HG03354 (cell line): Measurements from ENCODE around the gene NDUFV1.
A peak's percentile ranks its signal among the peaks of the same experiment; 100 is the strongest.
"Not testable (repeated sequence)": the region's sequence is repeated elsewhere in the genome, so short reads cannot be mapped to it uniquely, and the experiment has no call there.

Source experiments
- ATAC-seq: cut with Tn5 transposase; IDR thresholded peaks from one replicate; pipeline ENCODE4 v1.9.1; 2021; ENCODE audit warnings: mild to moderate bottlenecking; ENCODE audit not compliant: unreplicated experiment, poor library complexity, severe bottlenecking

The NDUFV1 gene

DNA sequence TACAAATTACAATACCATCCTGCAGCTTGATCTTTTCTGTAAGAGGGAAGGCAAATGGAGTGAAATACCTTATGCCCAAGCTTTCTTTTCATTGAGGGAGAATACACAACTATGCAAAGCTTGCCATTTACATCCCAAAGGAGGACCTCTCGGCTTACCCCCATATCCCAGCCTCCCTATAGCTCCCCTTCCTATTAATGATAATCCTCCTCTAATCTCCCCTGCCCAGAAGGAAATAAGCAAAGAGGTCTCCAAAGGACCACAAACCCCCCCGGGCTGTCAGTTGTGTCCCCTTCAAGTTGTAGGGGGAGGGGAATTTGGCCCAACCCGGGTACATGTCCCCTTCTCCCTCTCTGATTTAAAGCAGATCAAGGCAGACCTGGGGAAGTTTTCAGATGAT lies 15.2 kb downstream of the NDUFV1 start:
- ATAC-seq = not testable (repeated sequence)

- not testable (repeated sequence) for ATAC-seq
These were observed 16.2 kb downstream of the NDUFV1 start for GRCh38 chr11:67622905-67623304.

- not testable (repeated sequence) for ATAC-seq
These were observed 17.1 kb downstream of the NDUFV1 start for GRCh38 chr11:67623795-67624194.

- not testable (repeated sequence) for ATAC-seq
These were observed 19.5 kb downstream of the NDUFV1 start for GRCh38 chr11:67626131-67626833.

- ATAC-seq = no peak
These were observed 20.2 kb downstream of the NDUFV1 start for GRCh38 chr11:67626970-67627369.

DNA sequence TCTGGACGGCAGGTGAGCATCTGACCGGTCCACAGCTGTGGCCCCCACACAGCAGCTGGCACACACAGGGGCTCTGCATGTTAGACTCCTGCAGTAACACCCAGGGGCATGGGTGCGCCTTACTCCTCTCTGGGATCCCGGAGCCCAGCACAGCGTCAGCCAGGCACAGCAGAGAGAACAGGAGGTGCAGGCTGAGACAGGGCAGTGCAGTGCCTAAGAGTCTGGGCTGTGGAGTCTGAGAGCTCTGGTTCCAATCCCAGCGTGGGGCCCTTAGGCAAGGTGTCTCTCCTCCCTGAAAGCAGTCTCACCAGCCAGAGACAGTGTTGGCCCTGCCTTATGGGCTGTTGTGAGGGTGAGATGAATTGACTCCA lies 20.7 kb downstream of the NDUFV1 start:
- no peak for ATAC-seq

- ATAC-seq = no peak
These were observed 21.3 kb downstream of the NDUFV1 start for GRCh38 chr11:67627812-67628624.

GRCh38 chr11:67628710-67629385 lies 22.1 kb downstream of the NDUFV1 start:
- ATAC-seq = no peak

DNA sequence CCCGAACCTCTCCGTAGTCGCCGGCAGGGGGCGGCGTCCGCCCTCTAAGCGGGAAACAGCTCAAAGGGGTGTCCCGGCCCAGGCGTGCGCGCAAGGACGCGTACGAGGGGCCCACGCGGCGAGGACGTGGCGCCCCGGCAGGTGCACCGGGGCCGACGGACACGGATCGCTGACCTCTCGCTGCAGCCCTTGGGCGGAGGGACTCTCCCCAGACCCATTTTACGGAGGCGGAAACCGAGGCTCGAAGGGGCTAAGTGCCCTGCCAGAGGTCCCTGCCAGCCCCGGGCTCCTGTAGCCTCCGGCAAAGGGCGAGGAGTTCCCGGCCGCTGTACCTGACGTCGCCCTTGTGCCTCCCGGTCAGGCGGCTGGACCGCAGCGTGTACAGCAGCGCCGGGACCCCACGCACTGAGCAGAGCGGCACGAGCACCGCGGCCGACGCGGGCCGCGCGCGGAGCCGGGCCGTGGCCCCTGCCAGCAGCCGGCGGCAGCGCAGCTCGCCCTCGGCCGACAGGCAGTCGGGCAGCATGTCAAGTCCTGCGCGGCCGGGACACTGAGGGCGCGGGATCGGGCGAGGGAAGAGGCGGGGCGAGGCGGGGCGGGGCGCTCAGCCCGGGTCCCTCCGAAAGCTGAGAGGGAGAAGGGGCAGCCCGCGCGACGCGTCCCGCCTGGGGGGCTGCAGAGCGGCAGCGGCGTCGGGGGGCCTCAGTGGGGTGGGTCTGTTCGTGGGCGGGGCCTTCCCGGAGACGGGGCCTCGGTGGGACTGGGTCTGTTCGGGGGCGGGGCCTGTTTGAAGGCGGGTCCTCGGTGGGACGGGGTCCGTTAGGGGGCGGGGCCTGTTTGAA lies 22.9 kb downstream of the NDUFV1 start, which contains the start of gene NUDT8:
Gene NUDT8, minus strand, starts transcription at position 552 of the 842 bp plus-strand sequence. Its CDS starts 26 bp downstream, at position 526.
- ATAC-seq = peak; percentile 54

DNA sequence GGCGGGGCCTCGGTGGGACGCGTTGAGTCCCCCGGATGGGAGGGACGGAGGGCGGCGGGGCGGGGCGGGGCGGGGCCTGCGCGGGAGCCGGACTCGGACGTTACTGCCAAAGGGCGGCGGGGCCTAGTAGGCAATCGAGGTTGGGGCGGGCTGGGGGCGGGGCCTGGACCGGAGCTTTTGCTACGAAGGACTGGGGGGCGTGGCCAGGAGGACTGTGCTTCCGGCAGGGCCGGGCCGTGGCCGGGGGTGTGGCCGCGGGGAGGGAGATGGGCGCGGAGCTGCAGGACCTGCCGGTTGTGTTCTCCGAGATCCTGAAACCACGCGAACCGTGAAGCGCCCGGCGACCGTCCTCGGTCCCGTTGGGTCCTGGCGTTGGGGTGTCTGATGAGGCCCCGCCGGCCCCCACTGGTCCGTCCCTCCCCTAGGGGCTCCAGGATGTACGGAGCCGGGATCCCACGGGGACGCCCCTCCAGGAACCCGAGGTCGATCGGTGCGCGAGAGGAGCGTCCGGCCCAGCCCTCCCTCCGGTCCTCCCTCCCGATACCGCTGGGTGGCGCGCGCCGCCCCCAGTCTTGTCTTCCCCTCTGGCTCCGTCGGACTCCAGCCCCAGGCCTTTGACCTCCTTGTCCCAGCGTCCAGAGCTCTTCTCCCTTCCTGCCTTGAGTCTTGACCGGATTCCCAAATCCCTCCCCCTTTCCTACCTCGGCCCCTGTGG lies 23.6 kb downstream of the NDUFV1 start:
- peak; percentile 71 for ATAC-seq

DNA sequence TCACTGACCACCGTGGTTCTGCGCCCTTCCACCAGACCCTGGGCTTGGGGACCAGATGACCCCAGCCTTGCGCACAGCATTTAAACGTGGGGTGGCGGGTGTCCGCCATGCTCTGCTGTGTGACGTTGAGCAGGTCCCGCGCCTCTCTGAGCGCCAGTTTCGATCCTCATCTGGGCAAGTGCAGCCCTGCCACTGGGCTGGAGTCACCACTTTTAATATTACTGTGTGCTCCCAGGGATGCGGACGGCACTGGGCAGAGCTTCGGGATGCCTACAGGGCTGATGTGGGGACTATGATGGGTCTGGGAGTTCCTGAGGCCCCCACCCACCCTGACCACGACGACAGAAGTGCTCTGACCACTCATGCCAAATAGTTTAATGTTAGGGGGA lies 24.2 kb downstream of the NDUFV1 start:
- ATAC-seq = no peak

DNA sequence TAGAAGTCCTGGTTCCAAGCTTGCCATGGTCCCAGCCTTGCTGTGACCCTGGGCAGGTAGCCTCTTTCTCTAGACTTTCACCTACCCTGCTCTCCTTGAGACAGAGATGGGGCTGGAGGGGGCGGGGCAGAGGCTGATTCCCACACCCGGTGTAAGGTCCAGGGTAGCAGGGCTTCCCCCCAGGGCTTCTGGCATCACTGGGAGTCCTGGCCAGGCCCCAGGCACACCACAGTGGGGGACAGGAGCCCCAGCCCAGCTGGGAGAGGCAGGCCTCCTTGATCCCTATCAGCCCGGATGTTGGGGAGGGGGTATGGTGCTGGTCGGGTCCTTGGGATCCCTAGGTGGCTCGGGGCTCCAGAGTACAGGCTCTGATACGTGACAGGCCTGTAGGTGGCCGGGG lies 24.7 kb downstream of the NDUFV1 start:
- ATAC-seq = no peak

- no peak for ATAC-seq
These were observed 25.1 kb downstream of the NDUFV1 start for GRCh38 chr11:67631853-67632174.

DNA sequence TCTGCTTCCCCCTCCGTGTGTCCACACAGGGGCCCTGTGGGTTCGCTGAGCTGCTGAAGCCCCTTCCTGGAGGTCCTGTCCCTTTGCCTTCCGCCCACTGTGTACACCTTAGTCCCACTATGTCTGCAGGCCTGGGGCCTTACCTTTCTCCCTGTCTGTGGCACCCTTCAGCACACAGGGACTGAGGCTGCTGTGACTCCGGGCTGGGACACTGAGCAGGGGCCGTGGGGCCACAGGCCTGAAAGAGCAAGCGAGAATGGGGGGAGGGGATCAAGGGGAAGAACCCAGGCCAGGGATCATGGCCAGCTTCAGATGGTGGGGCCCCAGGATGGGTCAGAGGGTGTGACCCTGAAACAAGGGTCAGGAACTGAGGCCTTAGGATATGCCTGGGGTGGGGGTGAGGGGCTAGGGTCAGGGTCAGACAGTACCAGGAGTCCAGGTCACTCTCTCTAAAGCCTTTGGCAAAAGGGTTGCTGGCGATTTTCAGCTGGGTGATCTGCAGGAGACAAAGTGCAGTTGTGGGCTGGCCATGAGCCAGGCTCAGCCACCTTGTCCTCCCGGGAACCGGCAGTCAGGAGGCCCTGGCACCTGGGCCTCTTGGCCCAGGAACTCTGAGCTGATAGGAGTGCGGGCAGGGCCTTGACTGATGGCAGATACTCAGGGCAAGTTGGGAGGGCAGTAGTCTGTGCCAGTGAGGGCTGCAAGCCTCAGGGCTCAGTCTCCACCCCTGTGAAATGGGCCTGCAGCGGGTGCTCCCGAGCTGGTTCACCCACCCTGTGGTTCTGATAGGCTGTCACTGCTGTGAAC lies 25.6 kb downstream of the NDUFV1 start:
- ATAC-seq = no peak

DNA sequence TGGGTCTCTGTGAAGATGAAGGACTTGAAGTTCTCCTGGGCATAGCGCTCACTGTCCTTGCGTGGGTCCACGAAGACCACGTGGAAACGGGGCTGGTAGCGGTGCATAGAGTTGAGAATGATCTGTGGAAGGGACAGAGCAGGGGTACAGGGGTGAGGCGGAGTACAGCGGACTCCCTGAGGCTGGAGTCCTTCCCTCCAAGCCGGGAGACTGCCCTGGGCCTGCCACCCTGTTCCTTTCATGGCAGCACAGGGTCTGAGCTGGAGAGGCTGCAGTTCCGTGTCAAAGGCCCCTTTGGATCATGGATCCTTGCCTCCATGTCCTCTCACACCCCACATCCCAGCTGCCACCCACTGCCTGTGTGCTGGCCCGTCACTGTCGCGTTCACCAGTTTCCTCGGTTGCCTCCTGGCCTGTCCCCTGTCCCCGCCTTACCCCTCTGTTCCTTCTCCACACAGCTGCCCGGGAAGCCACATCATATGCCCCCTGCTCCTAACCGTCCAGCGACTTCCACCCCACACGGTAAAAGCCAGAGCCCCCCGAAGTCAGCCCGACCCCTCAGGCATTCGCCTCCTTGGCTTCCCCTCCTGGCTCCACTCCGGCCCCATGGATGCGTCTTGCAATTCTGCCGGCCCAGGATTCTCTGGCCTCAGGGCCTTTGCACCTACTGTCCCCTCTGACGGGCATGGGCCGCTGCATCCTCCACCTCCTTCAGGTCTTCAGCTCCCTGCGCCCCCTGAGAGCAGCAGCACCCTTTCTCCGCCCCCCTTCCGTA lies 26.4 kb downstream of the NDUFV1 start:
- ATAC-seq = no peak

DNA sequence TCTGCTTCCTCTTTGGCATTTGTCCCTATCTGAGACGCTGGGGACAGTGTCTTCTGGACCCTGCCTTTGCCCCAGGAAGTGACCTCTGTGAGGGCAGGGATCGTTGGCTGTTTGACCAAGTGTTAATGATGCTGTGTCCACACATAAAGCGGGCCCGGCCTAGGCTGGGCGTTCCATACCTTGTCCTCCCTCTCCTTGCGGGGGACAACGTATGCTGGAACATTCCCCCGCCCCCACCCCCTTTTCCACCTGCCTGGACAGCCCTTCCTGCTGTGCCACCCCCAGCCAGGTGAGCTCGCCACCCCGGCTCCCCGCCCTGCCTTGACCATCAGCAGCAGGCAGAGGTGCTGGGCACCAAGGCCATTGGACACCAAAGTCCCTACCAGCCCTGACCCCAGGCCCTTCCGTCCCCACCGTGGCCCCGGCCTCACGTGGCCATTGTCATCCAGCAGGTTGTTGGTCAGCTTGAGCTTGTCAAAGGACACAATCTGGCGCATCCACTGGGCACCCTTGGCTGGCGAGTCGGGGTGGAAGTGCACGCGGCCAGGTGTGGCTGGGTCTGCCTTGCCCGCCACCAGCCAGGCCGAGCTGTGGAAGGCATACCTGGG lies 27.1 kb downstream of the NDUFV1 start:
- no peak for ATAC-seq
